ENCODE data around the gene KBTBD6.

KBTBD6 gene

GRCh38 chr13:41085961-41086585 is 46.5 kb downstream of the KBTBD6 start:
- no peak for TF ChIP-seq CTCF (IDR thresholded peaks at IDR 0.05)
- Histone ChIP-seq H2AFZ (no peak overlapping the region), H3K27ac (no peak overlapping the region), H3K4me3 (ENCODE audit: low read depth, low read length) (no peak overlapping the region), H3K4me1 (no peaks in the 10 kb centered on the region), H3K9ac (no peak overlapping the region), H3K79me2 (no peaks in the 10 kb centered on the region), H3K27me3 (ENCODE audit: control insufficient read depth, insufficient read depth, low read length) (no peaks in the 10 kb centered on the region), H3K36me3 (ENCODE audit: control insufficient read depth, insufficient read depth, low read length) (no peaks in the 10 kb centered on the region), H3K9me3 (ENCODE audit: control insufficient read depth, low read length) (no peaks in the 10 kb centered on the region), H3K4me2 (ENCODE audit: low read length) (no peak overlapping the region)

DNA sequence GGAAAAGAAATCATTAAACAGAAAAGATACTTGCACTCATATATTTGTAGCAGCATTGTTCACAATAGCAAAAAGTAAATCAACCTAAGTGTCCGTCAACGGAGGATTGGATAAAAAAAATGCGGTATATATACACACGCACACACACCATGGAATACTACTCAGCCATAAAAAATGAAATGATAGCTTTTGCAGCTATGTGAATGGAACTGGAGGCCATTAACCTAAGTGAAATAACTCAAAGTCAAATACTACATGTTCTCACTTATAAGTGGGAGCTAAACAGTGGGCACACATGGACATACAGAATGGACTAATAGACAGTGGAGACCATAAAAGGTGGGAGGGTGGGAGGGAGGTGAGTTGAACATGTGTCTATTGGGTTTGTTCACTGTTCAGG is 52.9 kb downstream of the KBTBD6 start:
- H2AFZ ChIP-seq: no peak overlapping the region
- H3K36me3 ChIP-seq (ENCODE audit: control insufficient read depth, insufficient read depth, low read length): no peaks in the 10 kb centered on the region
- no peak overlapping the region for H3K27ac ChIP-seq
- H3K4me1 ChIP-seq: no peaks in the 10 kb centered on the region
- no peak overlapping the region for H3K4me3 ChIP-seq (ENCODE audit: low read depth, low read length)
- H3K9ac ChIP-seq: no peak overlapping the region
- no peaks in the 10 kb centered on the region for H3K79me2 ChIP-seq
- no peaks in the 10 kb centered on the region for H3K27me3 ChIP-seq (ENCODE audit: control insufficient read depth, insufficient read depth, low read length)
- no peak for TF ChIP-seq CTCF (IDR thresholded peaks at IDR 0.05)
- H3K9me3 ChIP-seq (ENCODE audit: control insufficient read depth, low read length): no peaks in the 10 kb centered on the region
- no peak overlapping the region for H3K4me2 ChIP-seq (ENCODE audit: low read length)

Data from parathyroid adenoma (tissue), 2 donors.